Neural cell (in vitro differentiated cells): ENCODE results near the gene RNF223. TPM values are rescaled to one million over a fixed set of nuclear protein-coding genes. Genes with fewer than 3 reads are reported as not detected.

Experiments
- H2AFZ ChIP-seq: fragments of 200-600, 300-800 bp; sonication (generic), shearing (Covaris generic); 2 replicates; pipeline ENCODE4 v1.6.0; 2014; ENCODE audit warnings: low read depth, mild to moderate bottlenecking, antibody characterized with exemption, low read length, moderate library complexity
- H3F3A ChIP-seq: fragments of 200-600 bp; shearing (Covaris generic); 2 replicates; pipeline ENCODE4 v1.6.1; 2016; ENCODE audit warnings: mild to moderate bottlenecking, moderate library complexity, mixed read lengths, antibody characterized with exemption, low read length; ENCODE audit not compliant: insufficient read depth, poor library complexity, severe bottlenecking
- H3K27ac ChIP-seq: fragments of 200-600, 300-800 bp; sonication (generic), shearing (Covaris generic); 2 replicates; pipeline ENCODE4 v1.5.1; 2014; ENCODE audit warnings: mild to moderate bottlenecking, low read length, moderate library complexity
- H3K27me3 ChIP-seq: fragments of 300-800, 200-600 bp; sonication (generic), shearing (Covaris generic); 2 replicates; pipeline ENCODE4 v1.6.0; 2014; ENCODE audit warnings: mild to moderate bottlenecking, low read depth, low read length, moderate library complexity; ENCODE audit not compliant: insufficient read depth
- H3K36me3 ChIP-seq: fragments of 300-800, 200-600 bp; sonication (generic), shearing (Covaris generic); 2 replicates; pipeline ENCODE4 v1.5.1; 2014; ENCODE audit warnings: mild to moderate bottlenecking, antibody characterized with exemption, low read length, moderate library complexity; ENCODE audit not compliant: insufficient read depth
- H3K4me2 ChIP-seq: fragments of 300-800, 200-600 bp; sonication (generic), shearing (Covaris generic); 2 replicates; pipeline ENCODE4 v1.6.0; 2014; ENCODE audit warnings: mild to moderate bottlenecking, low read length
- H3K4me3 ChIP-seq: fragments of 300-800, 200-600 bp; sonication (generic), shearing (Covaris generic); 2 replicates; pipeline ENCODE4 v1.5.1; 2014; ENCODE audit warnings: mild to moderate bottlenecking, low read length, moderate library complexity
- H3K79me2 ChIP-seq: fragments of 200-600 bp; shearing (Covaris generic); replicated peaks from 2 replicates; pipeline ENCODE4 v1.6.0; 2014; ENCODE audit warnings: mild to moderate bottlenecking, low read length, moderate library complexity; ENCODE audit not compliant: insufficient read depth
- H3K9ac ChIP-seq: fragments of 300-800, 200-600 bp; sonication (generic), shearing (Covaris generic); 2 replicates; pipeline ENCODE4 v1.6.1; 2016; ENCODE audit warnings: mild to moderate bottlenecking, low read length, mixed read lengths
- H3K9me2 ChIP-seq: fragments of 200-600 bp; shearing (Covaris generic); 2 replicates; pipeline ENCODE4 v1.6.1; 2016; ENCODE audit warnings: mild to moderate bottlenecking, low read length, mixed read lengths; ENCODE audit not compliant: insufficient read depth
- H3K9me3 ChIP-seq: fragments of 200-600, 300-800 bp; sonication (generic), shearing (Covaris generic); 2 replicates; pipeline ENCODE4 v1.6.1; 2016; ENCODE audit warnings: mild to moderate bottlenecking, mixed run types, low read length, moderate library complexity, mixed read lengths
- H4K20me1 ChIP-seq: fragments of 200-600 bp; shearing (Covaris generic); 2 replicates; pipeline ENCODE4 v1.6.1; 2016; ENCODE audit warnings: mild to moderate bottlenecking, mixed run types; ENCODE audit not compliant: insufficient read depth
- EP300 ChIP-seq: fragments of 450-650 bp; conservative IDR thresholded peaks from 2 replicates; pipeline ENCODE4 v1.6.1; 2014; ENCODE audit warnings: antibody characterized with exemption, mild to moderate bottlenecking, moderate library complexity; ENCODE audit not compliant: poor library complexity, severe bottlenecking
- EZH2 ChIP-seq: fragments of 200-600, 300-800 bp; shearing (Covaris generic), sonication (generic); IDR thresholded peaks from 2 replicates; pipeline ENCODE4 v1.6.1; 2014; ENCODE audit warnings: antibody characterized with exemption, low read length, borderline replicate concordance, mild to moderate bottlenecking; ENCODE audit not compliant: insufficient read depth, poor library complexity, severe bottlenecking
- MXI1 ChIP-seq: fragments of 450-650 bp; conservative IDR thresholded peaks from 2 replicates; pipeline ENCODE4 v1.6.1; 2014; ENCODE audit warnings: antibody characterized with exemption, mild to moderate bottlenecking; ENCODE audit not compliant: poor library complexity, severe bottlenecking
- POLR2AphosphoS5 ChIP-seq: IDR thresholded peaks from 2 replicates; pipeline ENCODE4 v1.6.1; 2012
- RAD21 ChIP-seq: fragments of 450-650 bp; conservative IDR thresholded peaks from 2 replicates; pipeline ENCODE4 v1.6.1; 2014; ENCODE audit warnings: antibody characterized with exemption, mild to moderate bottlenecking, moderate library complexity
- SMC3 ChIP-seq: fragments of 450-650 bp; conservative IDR thresholded peaks from 2 replicates; pipeline ENCODE4 v1.6.1; 2014; ENCODE audit warnings: antibody characterized with exemption, mild to moderate bottlenecking, moderate library complexity; ENCODE audit not compliant: poor library complexity
- TAF1 ChIP-seq: IDR thresholded peaks from 2 replicates; pipeline ENCODE4 v1.6.1; 2012; ENCODE audit warnings: low read depth
- polyA plus RNA-seq: library from polyadenylated mRNA; depleted of rRNA; stranded (reverse); fragments of >200 nt; gene quantifications from 2 replicates; pipeline ENCODE4 v1.2.3, GENCODE V29; 2014
- TF ChIP-seq, protein P1 (sequence below): fragments of 450-650 bp; IDR thresholded peaks from 2 replicates; pipeline ENCODE4 v1.5.1; 2014; ENCODE audit warnings: antibody characterized with exemption, mild to moderate bottlenecking, moderate library complexity; ENCODE audit not compliant: poor library complexity, severe bottlenecking
- TF ChIP-seq, protein P2 (sequence below): IDR thresholded peaks from 2 replicates; pipeline ENCODE4 v1.6.1; 2012; ENCODE audit warnings: borderline replicate concordance

Gene RNF223
- polyA plus RNA-seq, 1 donor from 2014 or later = not detected

DNA sequence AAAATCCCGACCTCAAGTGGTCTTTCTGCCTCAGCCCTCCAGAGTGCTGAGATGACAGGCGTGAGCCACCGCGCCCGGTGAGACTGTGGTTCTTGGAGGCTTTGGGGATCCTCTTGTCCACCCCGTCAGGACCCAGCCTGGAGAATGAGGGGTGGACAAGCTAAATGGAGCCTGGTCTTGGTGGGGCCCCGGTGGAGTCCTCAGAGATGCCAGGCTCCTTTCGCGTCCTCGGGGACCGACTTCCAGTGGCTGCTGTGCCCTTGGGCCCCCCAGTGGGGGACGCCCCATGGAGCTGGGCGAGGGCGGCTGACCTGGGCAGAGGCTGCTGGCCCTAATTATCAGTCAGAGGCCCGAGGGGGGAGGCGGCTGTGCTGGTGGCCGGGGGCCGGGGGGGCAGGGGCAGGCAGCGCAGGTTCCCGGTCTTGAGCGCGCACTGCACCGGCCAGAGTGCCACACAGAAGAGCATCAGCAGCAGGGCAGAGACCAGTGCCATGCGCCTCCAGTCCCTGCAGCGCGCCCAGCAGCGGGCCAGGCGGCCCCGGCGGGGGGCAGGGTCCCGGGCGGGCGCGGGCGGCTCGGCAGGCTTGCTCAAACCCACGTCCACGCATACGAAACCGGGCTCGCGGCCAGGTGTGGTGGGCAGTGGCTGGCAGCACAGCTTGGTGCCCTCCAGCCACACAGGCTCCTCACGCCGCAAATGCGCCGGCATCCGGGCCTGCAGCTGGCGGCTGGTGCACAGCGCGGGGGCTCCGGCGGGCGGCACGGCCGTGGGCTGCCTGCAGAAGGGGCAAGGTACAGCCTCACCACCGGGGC lies 2.4 kb downstream of the RNF223 start:
- H3K4me3 ChIP-seq = no peak overlapping the region
- H3K79me2 ChIP-seq = no peaks in the 10 kb centered on the region
- H2AFZ ChIP-seq = no peak overlapping the region
- no peaks in the 10 kb centered on the region for H3K27me3 ChIP-seq
- no peaks in the 10 kb centered on the region for H3K36me3 ChIP-seq
- H3K9me3 ChIP-seq = no peaks in the 10 kb centered on the region
- H3F3A ChIP-seq = no peaks in the 10 kb centered on the region
- H3K9me2 ChIP-seq = no peaks in the 10 kb centered on the region
- H3K9ac ChIP-seq = no peak overlapping the region
- TF ChIP-seq TAF1 = no peak
- TF ChIP-seq MXI1 = no peak
- TF ChIP-seq POLR2AphosphoS5 = no peak
- no peak for TF ChIP-seq SMC3
- TF ChIP-seq, protein P1, sequence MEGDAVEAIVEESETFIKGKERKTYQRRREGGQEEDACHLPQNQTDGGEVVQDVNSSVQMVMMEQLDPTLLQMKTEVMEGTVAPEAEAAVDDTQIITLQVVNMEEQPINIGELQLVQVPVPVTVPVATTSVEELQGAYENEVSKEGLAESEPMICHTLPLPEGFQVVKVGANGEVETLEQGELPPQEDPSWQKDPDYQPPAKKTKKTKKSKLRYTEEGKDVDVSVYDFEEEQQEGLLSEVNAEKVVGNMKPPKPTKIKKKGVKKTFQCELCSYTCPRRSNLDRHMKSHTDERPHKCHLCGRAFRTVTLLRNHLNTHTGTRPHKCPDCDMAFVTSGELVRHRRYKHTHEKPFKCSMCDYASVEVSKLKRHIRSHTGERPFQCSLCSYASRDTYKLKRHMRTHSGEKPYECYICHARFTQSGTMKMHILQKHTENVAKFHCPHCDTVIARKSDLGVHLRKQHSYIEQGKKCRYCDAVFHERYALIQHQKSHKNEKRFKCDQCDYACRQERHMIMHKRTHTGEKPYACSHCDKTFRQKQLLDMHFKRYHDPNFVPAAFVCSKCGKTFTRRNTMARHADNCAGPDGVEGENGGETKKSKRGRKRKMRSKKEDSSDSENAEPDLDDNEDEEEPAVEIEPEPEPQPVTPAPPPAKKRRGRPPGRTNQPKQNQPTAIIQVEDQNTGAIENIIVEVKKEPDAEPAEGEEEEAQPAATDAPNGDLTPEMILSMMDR = no peak
- TF ChIP-seq, protein P2, sequence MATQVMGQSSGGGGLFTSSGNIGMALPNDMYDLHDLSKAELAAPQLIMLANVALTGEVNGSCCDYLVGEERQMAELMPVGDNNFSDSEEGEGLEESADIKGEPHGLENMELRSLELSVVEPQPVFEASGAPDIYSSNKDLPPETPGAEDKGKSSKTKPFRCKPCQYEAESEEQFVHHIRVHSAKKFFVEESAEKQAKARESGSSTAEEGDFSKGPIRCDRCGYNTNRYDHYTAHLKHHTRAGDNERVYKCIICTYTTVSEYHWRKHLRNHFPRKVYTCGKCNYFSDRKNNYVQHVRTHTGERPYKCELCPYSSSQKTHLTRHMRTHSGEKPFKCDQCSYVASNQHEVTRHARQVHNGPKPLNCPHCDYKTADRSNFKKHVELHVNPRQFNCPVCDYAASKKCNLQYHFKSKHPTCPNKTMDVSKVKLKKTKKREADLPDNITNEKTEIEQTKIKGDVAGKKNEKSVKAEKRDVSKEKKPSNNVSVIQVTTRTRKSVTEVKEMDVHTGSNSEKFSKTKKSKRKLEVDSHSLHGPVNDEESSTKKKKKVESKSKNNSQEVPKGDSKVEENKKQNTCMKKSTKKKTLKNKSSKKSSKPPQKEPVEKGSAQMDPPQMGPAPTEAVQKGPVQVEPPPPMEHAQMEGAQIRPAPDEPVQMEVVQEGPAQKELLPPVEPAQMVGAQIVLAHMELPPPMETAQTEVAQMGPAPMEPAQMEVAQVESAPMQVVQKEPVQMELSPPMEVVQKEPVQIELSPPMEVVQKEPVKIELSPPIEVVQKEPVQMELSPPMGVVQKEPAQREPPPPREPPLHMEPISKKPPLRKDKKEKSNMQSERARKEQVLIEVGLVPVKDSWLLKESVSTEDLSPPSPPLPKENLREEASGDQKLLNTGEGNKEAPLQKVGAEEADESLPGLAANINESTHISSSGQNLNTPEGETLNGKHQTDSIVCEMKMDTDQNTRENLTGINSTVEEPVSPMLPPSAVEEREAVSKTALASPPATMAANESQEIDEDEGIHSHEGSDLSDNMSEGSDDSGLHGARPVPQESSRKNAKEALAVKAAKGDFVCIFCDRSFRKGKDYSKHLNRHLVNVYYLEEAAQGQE = no peak
- no peak for TF ChIP-seq EZH2
- H3K27ac ChIP-seq = no peak overlapping the region
- H4K20me1 ChIP-seq = no peaks in the 10 kb centered on the region
- no peak overlapping the region for H3K4me2 ChIP-seq

DNA sequence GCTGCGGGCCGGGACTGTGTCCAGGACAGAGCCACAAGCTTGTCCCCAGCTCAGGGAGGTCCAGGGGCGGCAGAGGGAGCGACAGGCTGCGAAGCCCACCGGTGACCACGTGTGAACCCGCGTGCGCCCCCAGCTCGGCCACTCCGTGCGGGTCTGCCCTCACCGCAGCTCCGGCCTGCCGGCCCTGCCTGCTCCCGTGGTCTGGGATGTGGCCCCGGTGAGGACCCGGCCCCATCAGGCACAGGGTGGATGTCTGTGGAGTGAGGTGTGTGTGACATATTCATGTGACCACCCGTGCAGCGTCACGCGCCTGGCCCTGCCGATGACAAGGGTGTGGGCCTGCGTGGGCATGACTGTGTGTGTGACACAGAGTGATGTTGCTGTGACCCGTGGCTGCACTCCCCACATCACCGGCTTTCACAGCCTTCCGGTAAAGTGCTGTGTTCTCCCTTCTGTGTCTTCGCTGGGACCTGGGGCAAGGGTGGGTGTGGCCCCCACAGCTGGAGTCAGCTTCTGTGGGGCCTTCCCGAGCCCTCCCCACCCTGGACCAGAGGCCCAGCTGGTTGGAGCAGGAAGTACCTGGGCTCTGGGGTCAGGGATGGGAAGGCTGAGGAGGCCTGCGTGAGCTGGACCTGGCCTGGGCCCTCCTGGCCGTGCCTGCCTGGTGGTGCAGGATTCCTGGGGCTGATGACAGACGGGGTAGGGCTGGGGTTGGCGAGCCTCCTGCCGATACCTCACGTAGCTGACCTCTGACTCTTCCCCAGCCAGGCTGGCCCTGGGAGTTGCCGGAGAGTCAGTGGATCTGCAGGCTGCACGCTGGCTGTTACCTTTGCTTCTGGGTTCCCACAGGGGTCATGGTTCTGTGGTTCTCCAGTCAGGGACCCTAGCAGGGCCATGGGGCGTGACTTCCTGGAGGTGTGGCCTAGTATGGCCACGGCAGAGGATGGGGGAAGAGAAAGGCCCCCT lies 4.1 kb downstream of the RNF223 start:
- H3K27me3 ChIP-seq = no peaks in the 10 kb centered on the region
- H3K79me2 ChIP-seq = no peaks in the 10 kb centered on the region
- no peaks in the 10 kb centered on the region for H3K9me2 ChIP-seq
- H3K27ac ChIP-seq = no peak overlapping the region
- no peak overlapping the region for H2AFZ ChIP-seq
- H3K36me3 ChIP-seq = no peaks in the 10 kb centered on the region
- H3K4me3 ChIP-seq = peak overlapping the region; percentile 79
- H3F3A ChIP-seq = no peaks in the 10 kb centered on the region
- H3K9ac ChIP-seq = peak overlapping the region; percentile 60
- H4K20me1 ChIP-seq = no peaks in the 10 kb centered on the region
- H3K9me3 ChIP-seq = no peaks in the 10 kb centered on the region
- TF ChIP-seq EP300 (no peak), EZH2 (no peak), SMC3 (no peak), POLR2AphosphoS5 (no peak), TAF1 (no peak), RAD21 (no peak), MXI1 (no peak)
- TF ChIP-seq, protein P1 = no peak
- TF ChIP-seq, protein P2 = no peak
- no peak overlapping the region for H3K4me2 ChIP-seq
